Body of pancreas (tissue), 4 donors: ENCODE measurements around the gene IGSF8.

ENCODE experiments used
- POLR2A ChIP-seq, 3 donors: fragments of 450-650 bp; IDR thresholded peaks; one replicate each; pipeline ENCODE4 v1.6.1; 2016; ENCODE audit warnings: antibody characterized with exemption in 3 of 3, mild to moderate bottlenecking in 2 of 3
- TF ChIP-seq, protein P1 (sequence below), 7 experiments: fragments of 450-650 bp in 4 of 7; fragments of 200-600 bp in 3 of 7; sonication (generic) in 3 of 7; IDR thresholded peaks; one replicate each; pipeline ENCODE4 v1.5.1; 2016 to 2019; ENCODE audit warnings: antibody characterized with exemption in 7 of 7

DNA sequence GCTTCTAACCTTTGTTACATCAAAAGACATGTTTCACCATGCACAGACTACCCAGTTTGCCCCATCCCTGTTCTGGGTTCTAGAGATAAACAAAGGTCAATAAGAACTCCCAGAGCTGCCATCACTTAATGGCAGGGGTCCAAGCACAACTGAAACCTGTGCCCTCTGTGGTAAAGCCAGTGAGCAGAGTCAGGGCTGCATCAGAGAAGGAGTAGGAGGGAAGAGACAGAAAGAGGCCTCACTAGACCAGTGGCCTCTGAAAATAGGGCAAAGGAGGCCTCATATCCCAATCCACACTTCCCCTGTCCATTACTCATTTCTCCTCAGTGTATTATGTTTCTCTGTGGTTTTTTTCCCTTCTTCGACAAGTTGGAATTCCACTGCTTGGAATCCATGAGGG is 27.3 kb upstream of the IGSF8 start:
- TF ChIP-seq POLR2A (IDR thresholded peaks at IDR 0.05): no peak
- TF ChIP-seq, protein P1, sequence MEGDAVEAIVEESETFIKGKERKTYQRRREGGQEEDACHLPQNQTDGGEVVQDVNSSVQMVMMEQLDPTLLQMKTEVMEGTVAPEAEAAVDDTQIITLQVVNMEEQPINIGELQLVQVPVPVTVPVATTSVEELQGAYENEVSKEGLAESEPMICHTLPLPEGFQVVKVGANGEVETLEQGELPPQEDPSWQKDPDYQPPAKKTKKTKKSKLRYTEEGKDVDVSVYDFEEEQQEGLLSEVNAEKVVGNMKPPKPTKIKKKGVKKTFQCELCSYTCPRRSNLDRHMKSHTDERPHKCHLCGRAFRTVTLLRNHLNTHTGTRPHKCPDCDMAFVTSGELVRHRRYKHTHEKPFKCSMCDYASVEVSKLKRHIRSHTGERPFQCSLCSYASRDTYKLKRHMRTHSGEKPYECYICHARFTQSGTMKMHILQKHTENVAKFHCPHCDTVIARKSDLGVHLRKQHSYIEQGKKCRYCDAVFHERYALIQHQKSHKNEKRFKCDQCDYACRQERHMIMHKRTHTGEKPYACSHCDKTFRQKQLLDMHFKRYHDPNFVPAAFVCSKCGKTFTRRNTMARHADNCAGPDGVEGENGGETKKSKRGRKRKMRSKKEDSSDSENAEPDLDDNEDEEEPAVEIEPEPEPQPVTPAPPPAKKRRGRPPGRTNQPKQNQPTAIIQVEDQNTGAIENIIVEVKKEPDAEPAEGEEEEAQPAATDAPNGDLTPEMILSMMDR (IDR thresholded peaks at IDR 0.05): no peak
